GM12878 (cell line): ENCODE results near the gene BFSP2. TPM values are rescaled to one million over a fixed set of nuclear protein-coding genes. Genes with fewer than 3 reads are reported as not detected.

Experiments
- ATAC-seq: fragments of 200-7000 bp; cut with Tn5 transposase; 3 replicates; pipeline ENCODE4 v1.9.1; 2020; ENCODE audit warnings: mild to moderate bottlenecking, moderate library complexity
- BruUV-seq: library from RNA; stranded (reverse); fragments of 400-500 nt; replicated peaks from 2 replicates; lab custom pipeline; 2021; lab: Mats Ljungman, UMichigan
- CTCF ChIA-PET: fragments of 300-600 bp; sonication (Branson Sonifier 250); formaldehyde crosslinking; extraction: SDS; loops from one replicate; lab custom pipeline; 2021; ENCODE audit warnings: inconsistent platforms; lab: Yijun Ruan, JAX
- POLR2A ChIA-PET: fragments of 350-600 bp; formaldehyde crosslinking; extraction: SDS; loops from one replicate; lab custom pipeline; 2021; ENCODE audit warnings: inconsistent platforms; lab: Charles Lee
- RAD21 ChIA-PET: fragments of 300-600 bp; sonication (Branson Sonifier 250); formaldehyde crosslinking; loops from one replicate; lab custom pipeline; 2023; ENCODE audit warnings: antibody characterized with exemption; ENCODE audit not compliant: unreplicated experiment; lab: Charles Lee
- SMC1A ChIA-PET: fragments of 300-600 bp; sonication (Branson Sonifier 250); formaldehyde crosslinking; loops from one replicate; lab custom pipeline; 2023; ENCODE audit not compliant: unreplicated experiment, uncharacterized antibody; lab: Charles Lee
- DNase-seq: peaks from one replicate; pipeline ENCODE4 v3.0.0-alpha.2; 2011; ENCODE audit warnings: low read depth, low spot score
- FAIRE-seq: peaks from 3 replicates; lab custom pipeline; 2011; peaks lifted over from hg19 to GRCh38; lab: Jason Lieb, UNC
- H2AFZ ChIP-seq: 2 replicates; pipeline ENCODE4 v1.6.0; 2011; ENCODE audit warnings: low read depth, low read length, control low read depth; ENCODE audit not compliant: control insufficient read depth
- H3K27ac ChIP-seq: 2 replicates; pipeline ENCODE4 v1.5.1; 2011; ENCODE audit warnings: control low read depth; ENCODE audit not compliant: control insufficient read depth, insufficient read depth
- H3K27me3 ChIP-seq, 2 experiments: replicated peaks in 1 of 2; 2 replicates each; pipeline versions ENCODE4 v1.6.0 to v1.6.1; 2011; ENCODE audit warnings: low read length in 1 of 2; ENCODE audit not compliant: control insufficient read depth in 2 of 2, insufficient read depth in 2 of 2
- H3K36me3 ChIP-seq, 2 experiments: 2 replicates each; pipeline ENCODE4 v1.5.1; 2011; ENCODE audit warnings: low read length in 1 of 2; ENCODE audit not compliant: control insufficient read depth in 2 of 2, insufficient read depth in 2 of 2
- H3K4me1 ChIP-seq: 2 replicates; pipeline ENCODE4 v1.6.1; 2011; ENCODE audit warnings: mild to moderate bottlenecking, low read length, moderate library complexity, mixed read lengths; ENCODE audit not compliant: control insufficient read depth, insufficient read depth
- H3K4me2 ChIP-seq: 2 replicates; pipeline ENCODE4 v1.6.0; 2011; ENCODE audit warnings: control low read depth; ENCODE audit not compliant: control insufficient read depth, insufficient read depth
- H3K4me3 ChIP-seq: fragments of 200-600 bp; sonication (generic); 2 replicates; pipeline ENCODE4 v1.5.1; 2016
- H3K79me2 ChIP-seq: 2 replicates; pipeline ENCODE4 v1.6.0; 2011; ENCODE audit warnings: low read length; ENCODE audit not compliant: control insufficient read depth, insufficient read depth
- H3K9ac ChIP-seq: 2 replicates; pipeline ENCODE4 v1.8.0; 2011; ENCODE audit warnings: low read length, control low read depth, mixed read lengths; ENCODE audit not compliant: control insufficient read depth, insufficient read depth
- H3K9me3 ChIP-seq: replicated peaks from 3 replicates; pipeline ENCODE4 v1.5.1; 2011; ENCODE audit warnings: mild to moderate bottlenecking, low read length; ENCODE audit not compliant: control insufficient read depth, insufficient read depth
- H4K20me1 ChIP-seq: 2 replicates; pipeline ENCODE4 v1.6.0; 2011; ENCODE audit not compliant: control insufficient read depth, insufficient read depth
- ATF3 ChIP-seq: IDR thresholded peaks from 2 replicates; pipeline ENCODE4 v1.6.1; 2011; ENCODE audit warnings: low read depth, mild to moderate bottlenecking, low read length, moderate library complexity, borderline replicate concordance; ENCODE audit errors: extremely low read depth
- ATF7 ChIP-seq: fragments of 450-650 bp; IDR thresholded peaks from 2 replicates; pipeline ENCODE4 v1.6.1; 2016; ENCODE audit warnings: low read depth, mild to moderate bottlenecking
- CTCF ChIP-seq, 3 experiments: IDR thresholded peaks in 2 of 3; conservative IDR thresholded peaks in 1 of 3; 2 replicates each; pipeline ENCODE4 v1.5.1; 2011; ENCODE audit warnings: low read depth in 3 of 3, low read length in 3 of 3, mild to moderate bottlenecking in 3 of 3, control low read depth in 2 of 3, moderate library complexity in 2 of 3, inconsistent platforms in 1 of 3, mixed read lengths in 1 of 3; ENCODE audit not compliant: control insufficient read depth in 2 of 3, insufficient read depth in 1 of 3; ENCODE audit errors: extremely low read depth in 1 of 3
- FOXM1 ChIP-seq: IDR thresholded peaks from 2 replicates; pipeline ENCODE4 v1.6.1; 2012; ENCODE audit warnings: low read depth, mild to moderate bottlenecking, inconsistent platforms, low read length, moderate library complexity
- IKZF2 ChIP-seq, 2 experiments: fragments of 450-650 bp; IDR thresholded peaks; 2 replicates each; pipeline ENCODE4 v1.6.1; 2017; ENCODE audit warnings: mild to moderate bottlenecking in 2 of 2, moderate library complexity in 2 of 2
- KLF5 ChIP-seq: fragments of 450-650 bp; IDR thresholded peaks from 2 replicates; pipeline ENCODE4 v1.6.1; 2014; ENCODE audit warnings: mild to moderate bottlenecking; ENCODE audit not compliant: partially characterized antibody
- NFYA ChIP-seq: IDR thresholded peaks from 2 replicates; pipeline ENCODE4 v1.6.1; 2011; ENCODE audit warnings: low read depth, mild to moderate bottlenecking, low read length, improper control_type of control experiment, borderline replicate concordance
- POLR2AphosphoS2 ChIP-seq: IDR thresholded peaks from 2 replicates; pipeline ENCODE4 v1.6.1; 2011; ENCODE audit warnings: low read depth, mild to moderate bottlenecking, low read length, improper control_type of control experiment, moderate library complexity
- SP1 ChIP-seq: IDR thresholded peaks from one replicate; pipeline ENCODE4 v1.6.1; 2011; ENCODE audit warnings: low read depth, low read length
- SPI1 ChIP-seq: IDR thresholded peaks from 2 replicates; pipeline ENCODE4 v1.6.1; 2011; ENCODE audit warnings: low read depth, mild to moderate bottlenecking, low read length, moderate library complexity, borderline replicate concordance; ENCODE audit not compliant: insufficient read depth
- TCF3 ChIP-seq: IDR thresholded peaks from 2 replicates; pipeline ENCODE4 v1.6.1; 2012; ENCODE audit warnings: low read depth, mild to moderate bottlenecking, low read length, borderline replicate concordance; ENCODE audit not compliant: insufficient read depth
- USF1 ChIP-seq: IDR thresholded peaks from 2 replicates; pipeline ENCODE4 v1.6.1; 2011; ENCODE audit warnings: borderline replicate concordance, low read depth, mild to moderate bottlenecking, moderate library complexity, mixed read lengths, low read length; ENCODE audit not compliant: insufficient read depth; ENCODE audit errors: extremely low read length
- USF2 ChIP-seq: IDR thresholded peaks from 2 replicates; pipeline ENCODE4 v1.6.1; 2011; ENCODE audit warnings: low read depth, low read length, improper control_type of control experiment, borderline replicate concordance
- ZNF24 ChIP-seq: fragments of 450-650 bp; IDR thresholded peaks from 2 replicates; pipeline ENCODE4 v1.6.1; 2017; ENCODE audit warnings: antibody characterized with exemption, mild to moderate bottlenecking
- WGBS: methylation state at CpG from one replicate; pipeline ENCODE4 v1.1.6; 2016; ENCODE audit warnings: low lambda C conversion rate; ENCODE audit not compliant: insufficient replicate concordance, insufficient coverage; ENCODE audit errors: missing lambda C conversion rate; 5-methylcytosine and 5-hydroxymethylcytosine counted together
- in situ Hi-C: fragments of 300-500 bp; cut with MboI; formaldehyde crosslinking; loops from 9 replicates; pipeline ENCODE4 v1.14.3; 2018; ENCODE audit warnings: mixed read lengths
- intact Hi-C: fragments of 100-400 bp; cut with micrococcal nuclease; formaldehyde crosslinking; loops from one replicate; pipeline ENCODE4 v1.14.2; 2022; ENCODE audit not compliant: unreplicated experiment
- polyA plus RNA-seq, 11 experiments: library from polyadenylated mRNA; depleted of rRNA in 4 of 11; unstranded in 6 of 11; stranded (reverse) in 5 of 11; fragments of >200 nt; fragmentation: Nextera tagmentation in 4 of 11; fragmentation: Illumina TruSeq in 1 of 11; extraction: Ambion mirVana in 4 of 11; extraction: Trizol in 1 of 11; gene quantifications; 1 replicate in 1 of 11; 2 replicates in 10 of 11; pipeline versions ENCODE4 v1.2.1 to v1.2.3, GENCODE V29; 2011 to 2016; ENCODE audit warnings: inconsistent platforms in 2 of 11, missing spikeins in 2 of 11, low read depth in 1 of 11
- total RNA-seq, 4 experiments: library from RNA; depleted of rRNA in 3 of 4; stranded (reverse); fragments of >200 nt in 3 of 4; fragmentation: Illumina TruSeq in 1 of 4; extraction: Trizol in 1 of 4; gene quantifications; 2 replicates each; pipeline versions ENCODE4 v1.2.1 to v1.2.3, GENCODE V29; 2013 to 2021

BFSP2 gene
- total and polyA plus RNA-seq, 10 of the 15 experiments (the other 5 are each of a cell fraction or from before 2014, with no cell fraction given) = 1.5 to 20.4 (median 7.3) TPM

GRCh38 chr3:133393691-133394474 is 6.0 kb upstream of the BFSP2 start (continued):
- no peak for TF ChIP-seq TCF3
- TF ChIP-seq, all 136 proteins: peak for 0

- Histone ChIP-seq H3K79me2 (no peaks in the 10 kb centered on the region), H3K9me3 (no peaks in the 10 kb centered on the region), H3K27ac (no peak overlapping the region), H3K4me2 (no peak overlapping the region), H2AFZ (no peak overlapping the region), H4K20me1 (no peaks in the 10 kb centered on the region), H3K9ac (no peak overlapping the region), H3K27me3 (no peaks in the 10 kb centered on the region; a peak in 1 of 4 replicates), H3K36me3 (no peaks in the 10 kb centered on the region), H3K4me3 (no peak overlapping the region), H3K4me1 (no peaks in the 10 kb centered on the region)
- ChIA-PET RAD21 (interaction anchor here (0.9 kb wide), 1 partner anchor 177 kb away, joined by 3 read pairs; no protein-coding TSS in a partner anchor), SMC1A (no interaction called here), CTCF (interaction anchor here (0.9 kb wide), 1 partner anchor 29 kb away, joined by 3 read pairs; no protein-coding TSS in a partner anchor), POLR2A (no interaction called here)
- no peak for TF ChIP-seq IKZF2 (IDR thresholded peaks at IDR 0.05)
- TF ChIP-seq FOXM1 = no peak
- no peak for TF ChIP-seq USF2
- no peak for TF ChIP-seq CTCF (IDR thresholded peaks at IDR 0.05 in 2 of 3, conservative IDR thresholded peaks at IDR 0.05 in 1 of 3; ENCODE audit: control insufficient read depth in 2 of 3, extremely low read depth in 1 of 3, insufficient read depth in 1 of 3, low read depth in 3 of 3, low read length in 3 of 3)
- no peak for TF ChIP-seq NFYA
- TF ChIP-seq ZNF24 = no peak
- no peak for TF ChIP-seq ATF7
- TF ChIP-seq KLF5 = no peak
- TF ChIP-seq ATF3 = no peak
- no peak for TF ChIP-seq USF1
- TF ChIP-seq SPI1 = no peak
- no peak for TF ChIP-seq SP1
- no peak for TF ChIP-seq POLR2AphosphoS2
- DNase-seq (no peak), FAIRE-seq (no peak), ATAC-seq (no peak)
- no TSS peak for BruUV-seq
- intact Hi-C loops = no loop called here
- in situ Hi-C loops = loop anchor here (25.0 kb wide), 1 partner anchor 857 kb away; no protein-coding TSS in a partner anchor
- WGBS = 38% methylated on average over 1 of the region's 1 CpG
Measured at GRCh38 chr3:133394561-133395311, 5.1 kb upstream of the BFSP2 start.
